SK-N-SH (cell line): ENCODE measurements around the gene ACTR8. TPM values are rescaled to one million over a fixed set of nuclear protein-coding genes. Genes with fewer than 3 reads are reported as not detected.

ENCODE experiments used
- CTCF ChIA-PET: fragments of 300-600, 350-600 bp; formaldehyde crosslinking; extraction: SDS; loops from one replicate; lab custom pipeline; 2021; lab: Yijun Ruan, JAX
- POLR2A ChIA-PET: fragments of 350-600 bp; sonication (Branson Sonifier 250); formaldehyde crosslinking; extraction: SDS; loops from one replicate; lab custom pipeline; 2020; ENCODE audit warnings: antibody characterized with exemption, inconsistent platforms; lab: Yijun Ruan, JAX
- DNase-seq: peaks from one replicate; pipeline ENCODE4 v3.0.0; 2012
- H2AFZ ChIP-seq: fragments of 200-600 bp; sonication (generic); 2 replicates; pipeline ENCODE4 v1.8.1; 2016; ENCODE audit warnings: antibody characterized with exemption, mild to moderate bottlenecking, low read depth
- H3F3A ChIP-seq: fragments of 200-600 bp; sonication (generic); replicated peaks from 2 replicates; pipeline ENCODE3; 2016; ENCODE audit warnings: antibody characterized with exemption, mild to moderate bottlenecking; ENCODE audit not compliant: insufficient read depth
- H3K27ac ChIP-seq, 2 experiments: fragments of 200-500 bp in 1 of 2; fragments of 200-600 bp in 1 of 2; sonication (Bioruptor generic) in 1 of 2; sonication (generic), shearing (Covaris generic) in 1 of 2; 2 replicates each; pipeline versions ENCODE4 v1.5.1 to v1.6.1; 2014 to 2016; ENCODE audit warnings: low read depth in 2 of 2, inconsistent platforms in 1 of 2, low read length in 1 of 2, mild to moderate bottlenecking in 1 of 2, mixed read lengths in 1 of 2
- H3K27me3 ChIP-seq: fragments of 200-600 bp; sonication (generic), shearing (Covaris generic); 2 replicates; pipeline ENCODE4 v1.6.1; 2016; ENCODE audit warnings: mixed run types; ENCODE audit not compliant: insufficient read depth
- H3K36me3 ChIP-seq, 2 experiments: fragments of 200-500 bp in 1 of 2; fragments of 200-600 bp in 1 of 2; sonication (Bioruptor generic) in 1 of 2; sonication (generic) in 1 of 2; replicated peaks in 1 of 2; 2 replicates each; pipeline versions ENCODE3 to v1.5.1; 2014 to 2016; ENCODE audit warnings: low read length in 1 of 2, mild to moderate bottlenecking in 1 of 2; ENCODE audit not compliant: insufficient read depth in 2 of 2, control insufficient read depth in 1 of 2
- H3K4me1 ChIP-seq, 2 experiments: fragments of 200-500 bp in 1 of 2; fragments of 200-600 bp in 1 of 2; sonication (Bioruptor generic) in 1 of 2; sonication (generic), shearing (Covaris generic) in 1 of 2; 2 replicates each; pipeline versions ENCODE4 v1.5.1 to v1.6.1; 2014 to 2016; ENCODE audit warnings: low read depth in 1 of 2, low read length in 1 of 2, mixed run types in 1 of 2; ENCODE audit not compliant: insufficient read depth in 2 of 2, control insufficient read depth in 1 of 2
- H3K4me2 ChIP-seq: fragments of 200-600 bp; sonication (generic), shearing (Covaris generic); 2 replicates; pipeline ENCODE4 v1.6.1; 2017; ENCODE audit warnings: mixed run types
- H3K4me3 ChIP-seq, 2 experiments: fragments of 200-500 bp in 1 of 2; fragments of 200-600 bp in 1 of 2; sonication (Bioruptor generic) in 1 of 2; sonication (generic), shearing (Covaris generic) in 1 of 2; 2 replicates each; pipeline versions ENCODE4 v1.5.1 to v1.8.1; 2014 to 2016; ENCODE audit warnings: low read depth in 2 of 2, inconsistent platforms in 1 of 2, low read length in 1 of 2, mild to moderate bottlenecking in 1 of 2, mixed read lengths in 1 of 2, moderate library complexity in 1 of 2
- H3K79me2 ChIP-seq: fragments of 200-600 bp; sonication (generic); 2 replicates; pipeline ENCODE4 v1.8.1; 2017; ENCODE audit warnings: mild to moderate bottlenecking; ENCODE audit not compliant: insufficient read depth
- H3K9ac ChIP-seq: fragments of 200-600 bp; sonication (generic); 2 replicates; pipeline ENCODE4 v1.6.1; 2017; ENCODE audit warnings: mixed run types
- H3K9me2 ChIP-seq: fragments of 200-600 bp; sonication (generic); 2 replicates; pipeline ENCODE4 v1.6.1; 2017; ENCODE audit warnings: mixed run types
- H3K9me3 ChIP-seq: fragments of 200-600 bp; sonication (generic); 2 replicates; pipeline ENCODE4 v1.6.1; 2017; ENCODE audit warnings: mixed run types, mild to moderate bottlenecking, moderate library complexity
- H4K20me1 ChIP-seq: fragments of 200-600 bp; sonication (generic); 2 replicates; pipeline ENCODE4 v1.6.1; 2017; ENCODE audit warnings: mild to moderate bottlenecking, mixed run types; ENCODE audit not compliant: insufficient read depth
- CHD2 ChIP-seq: fragments of 150-350 bp; IDR thresholded peaks from 2 replicates; pipeline ENCODE4 v1.6.1; 2018; ENCODE audit warnings: low read length; ENCODE audit not compliant: partially characterized antibody
- CTCF ChIP-seq: fragments of 200-600 bp; sonication (generic); IDR thresholded peaks from 2 replicates; pipeline ENCODE4 v1.6.1; 2017; ENCODE audit warnings: antibody characterized with exemption, mild to moderate bottlenecking, moderate library complexity
- EZH2phosphoT487 ChIP-seq: fragments of 200-600 bp; sonication (generic); IDR thresholded peaks from 2 replicates; pipeline ENCODE4 v1.6.1; 2017; ENCODE audit warnings: low read depth, mixed run types, mild to moderate bottlenecking, antibody characterized with exemption, moderate library complexity, borderline replicate concordance
- FOSL2 ChIP-seq: IDR thresholded peaks from 2 replicates; pipeline ENCODE4 v1.4.0; 2012; ENCODE audit warnings: low read depth, mild to moderate bottlenecking, moderate library complexity, borderline replicate concordance
- GABPA ChIP-seq: IDR thresholded peaks from 2 replicates; pipeline ENCODE4 v1.4.0; 2012; ENCODE audit warnings: low read depth, mild to moderate bottlenecking
- GATA2 ChIP-seq: sonication (generic); formaldehyde crosslinking; IDR thresholded peaks from 2 replicates; pipeline ENCODE4 v1.5.0; 2020; ENCODE audit warnings: mild to moderate bottlenecking, missing genetic modification reagents
- IRF3 ChIP-seq: fragments of 150-350 bp; IDR thresholded peaks from 2 replicates; pipeline ENCODE4 v1.6.1; 2016; ENCODE audit warnings: mild to moderate bottlenecking, low read depth, low read length
- MEF2A ChIP-seq: IDR thresholded peaks from 2 replicates; pipeline ENCODE4 v1.4.0; 2012; ENCODE audit warnings: low read depth, borderline replicate concordance
- MXI1 ChIP-seq: IDR thresholded peaks from 2 replicates; pipeline ENCODE4 v1.6.1; 2012; ENCODE audit warnings: mild to moderate bottlenecking, low read depth, low read length, improper control_type of control experiment
- NRF1 ChIP-seq: IDR thresholded peaks from 2 replicates; pipeline ENCODE4 v1.6.1; 2012; ENCODE audit warnings: low read depth, mild to moderate bottlenecking, low read length
- PBX3 ChIP-seq: IDR thresholded peaks from 2 replicates; pipeline ENCODE4; 2012
- RCOR1 ChIP-seq: fragments of 150-350 bp; IDR thresholded peaks from 2 replicates; pipeline ENCODE4 v1.6.1; 2017; ENCODE audit warnings: antibody characterized with exemption, low read length
- SIN3A ChIP-seq: IDR thresholded peaks from 2 replicates; pipeline ENCODE4 v1.6.1; 2012; ENCODE audit warnings: low read depth, mild to moderate bottlenecking, low read length, moderate library complexity, borderline replicate concordance
- TCF12 ChIP-seq: IDR thresholded peaks from 2 replicates; pipeline ENCODE4 v1.4.0; 2012
- ZBTB33 ChIP-seq: IDR thresholded peaks from 2 replicates; pipeline ENCODE4 v1.4.0; 2012; ENCODE audit warnings: low read depth, borderline replicate concordance
- WGBS: methylation state at CpG from one replicate; pipeline ENCODE4 v1.1.6; 2017; ENCODE audit warnings: low lambda C conversion rate; 5-methylcytosine and 5-hydroxymethylcytosine counted together
- polyA plus RNA-seq, 3 experiments: library from polyadenylated mRNA; depleted of rRNA; stranded (reverse); fragments of >200 nt; gene quantifications; 2 replicates each; pipeline ENCODE4 v1.2.3, GENCODE V29; 2012

ACTR8 gene
- polyA plus RNA-seq, 1 of the 3 experiments (the other 2 are of a cell fraction) = 17.7 TPM

- TF ChIP-seq RCOR1 = no peak
Observed at GRCh38 chr3:53841296-53841695, 40.7 kb downstream of the ACTR8 start (continued).

- POLR2A ChIA-PET = no interaction called here
- Histone ChIP-seq H3K9ac (no peak overlapping the region), H3F3A (no peaks in the 10 kb centered on the region), H3K4me2 (no peak overlapping the region), H3K36me3 (no peaks in the 10 kb centered on the region), H3K9me3 (no peaks in the 10 kb centered on the region), H3K4me3 (no peak overlapping the region), H3K27ac (no peak overlapping the region), H3K27me3 (0 out of 2 replicates have a peak, but pooled peaks cover 4% of the 10 kb centered on the region), H4K20me1 (no peaks in the 10 kb centered on the region), H2AFZ (no peak overlapping the region), H3K9me2 (no peaks in the 10 kb centered on the region), H3K4me1 (peaks cover 0 to 17% of the 10 kb centered on the region in 2 experiments; a peak in 1 of 4 replicates), H3K79me2 (no peaks in the 10 kb centered on the region)
- CTCF ChIA-PET = interaction anchor here (1.0 kb wide), 1 partner anchor 13 kb away, joined by 3 read pairs; no protein-coding TSS in a partner anchor
- no CpG with 5 or more reads among the region's 10 CpGs for WGBS
- DNase-seq = no peak
- TF ChIP-seq MEF2A (no peak), NRF1 (no peak), GABPA (no peak), CHD2 (no peak), CTCF (no peak), EZH2phosphoT487 (no peak), ZBTB33 (no peak)
Observed at GRCh38 chr3:53837331-53837730, 44.6 kb downstream of the ACTR8 start.

GRCh38 chr3:53836084-53836872, 45.7 kb downstream of the ACTR8 start:
- H3K4me3 ChIP-seq = no peak overlapping the region
- no peak overlapping the region for H2AFZ ChIP-seq
- H3K27ac ChIP-seq = no peak overlapping the region
- H3K36me3 ChIP-seq = no peaks in the 10 kb centered on the region
- H4K20me1 ChIP-seq = no peaks in the 10 kb centered on the region
- no peaks in the 10 kb centered on the region for H3K9me2 ChIP-seq
- H3K9ac ChIP-seq = no peak overlapping the region
- no peaks in the 10 kb centered on the region for H3K27me3 ChIP-seq
- H3F3A ChIP-seq = no peaks in the 10 kb centered on the region
- no peaks in the 10 kb centered on the region for H3K9me3 ChIP-seq
- 57% methylated on average over 4 of the region's 9 CpGs for WGBS
- no peaks in the 10 kb centered on the region for H3K79me2 ChIP-seq
- POLR2A ChIA-PET = no interaction called here
- peaks cover 0 to 14% of the 10 kb centered on the region in 2 experiments; a peak in 1 of 4 replicates for H3K4me1 ChIP-seq
- CTCF ChIA-PET = interaction anchor here (0.8 to 1.0 kb wide), 2 partner anchors 12 to 617 kb away, joined by 3 read pairs; no protein-coding TSS in a partner anchor
- no peak overlapping the region for H3K4me2 ChIP-seq
- no peak for DNase-seq
- no peak for TF ChIP-seq MXI1
- no peak for TF ChIP-seq GABPA
- TF ChIP-seq TCF12 = no peak
- TF ChIP-seq PBX3 = no peak
- TF ChIP-seq FOSL2 = no peak
- no peak for TF ChIP-seq SIN3A
- no peak for TF ChIP-seq IRF3
- TF ChIP-seq CTCF = no peak
- TF ChIP-seq GATA2 (CRISPR knock-in tag) = no peak
- no peak for TF ChIP-seq EZH2phosphoT487
